ENCODE data around the gene TSPAN5. TPM values are rescaled to one million over a fixed set of nuclear protein-coding genes. Genes with fewer than 3 reads are reported as not detected.

The TSPAN5 gene
- total and polyA plus RNA-seq, 10 donors: 4.6 to 33.6 (median 22.9) TPM

- Histone ChIP-seq H3K9me3 (no peaks in the 10 kb centered on the region), H3K4me3 (no peak overlapping the region), H3K27ac (no peak overlapping the region), H3K4me1 (peaks cover 0 to 20% (median 5%) of the 10 kb centered on the region in 6 donors), H3K27me3 (replicated peaks in 1 of 7) (no peaks in the 10 kb centered on the region), H3K36me3 (no peaks in the 10 kb centered on the region)
- TF ChIP-seq POLR2AphosphoS5 (IDR thresholded peaks at IDR 0.05): no peak
- intact Hi-C loops (cut with DNase I; ENCODE audit: low total_unique reads): no loop called here
- 83 to 96% (median 92%) methylated on average over 7 of the region's 7 CpGs for WGBS, 5 donors
- no peak for DNase-seq
These were observed 90.8 kb downstream of the TSPAN5 start for GRCh38 chr4:98567611-98568010.

- Histone ChIP-seq H3K27ac (peak overlapping the region in 5 of 8 donors; percentile 13 to 58 (median 20)), H3K36me3 (no peaks in the 10 kb centered on the region), H3K27me3 (replicated peaks in 1 of 7) (no peaks in the 10 kb centered on the region), H3K4me1 (peaks cover 0 to 20% (median 5%) of the 10 kb centered on the region in 6 donors), H3K4me3 (no peak overlapping the region), H3K9me3 (no peaks in the 10 kb centered on the region)
- intact Hi-C loops (cut with DNase I; ENCODE audit: low total_unique reads): no loop called here
- DNase-seq: no peak
- 66 to 91% (median 86%) methylated on average over 10 to 11 of the region's 11 CpGs for WGBS, 5 donors
- TF ChIP-seq POLR2A (IDR thresholded peaks at IDR 0.05) (no peak), POLR2AphosphoS5 (IDR thresholded peaks at IDR 0.05) (no peak), CTCF (IDR thresholded peaks at IDR 0.05 in 8 of 11, conservative IDR thresholded peaks at IDR 0.05 in 3 of 11) (no peak)
These were observed 91.9 kb downstream of the TSPAN5 start for GRCh38 chr4:98566361-98567008.

- H3K36me3 ChIP-seq: no peaks in the 10 kb centered on the region
- no peaks in the 10 kb centered on the region for H3K27me3 ChIP-seq (replicated peaks in 1 of 7)
- H3K4me3 ChIP-seq: no peak overlapping the region
- H3K27ac ChIP-seq: peak overlapping the region in 5 of 8 donors; percentile 13 to 58 (median 20)
- H3K4me1 ChIP-seq: peaks cover 0 to 20% (median 5%) of the 10 kb centered on the region in 6 donors
- no peak for TF ChIP-seq CTCF (IDR thresholded peaks at IDR 0.05 in 8 of 11, conservative IDR thresholded peaks at IDR 0.05 in 3 of 11)
- no peak for TF ChIP-seq POLR2AphosphoS5 (IDR thresholded peaks at IDR 0.05)
- TF ChIP-seq POLR2A (IDR thresholded peaks at IDR 0.05): no peak
- intact Hi-C loops (cut with DNase I; ENCODE audit: low total_unique reads): no loop called here
- no peaks in the 10 kb centered on the region for H3K9me3 ChIP-seq
- WGBS, 5 donors: 22 to 38% (median 31%) methylated on average over 5 of the region's 5 CpGs
- DNase-seq: no peak
These were observed 92.6 kb downstream of the TSPAN5 start for GRCh38 chr4:98565681-98566301.

GRCh38 chr4:98564852-98565251, 93.6 kb downstream of the TSPAN5 start:
- no peak for DNase-seq
- intact Hi-C loops (cut with DNase I; ENCODE audit: low total_unique reads): no loop called here
- H3K4me1 ChIP-seq: peaks cover 0 to 20% (median 5%) of the 10 kb centered on the region in 6 donors
- TF ChIP-seq POLR2A (IDR thresholded peaks at IDR 0.05): no peak
- no peak for TF ChIP-seq CTCF (IDR thresholded peaks at IDR 0.05 in 8 of 11, conservative IDR thresholded peaks at IDR 0.05 in 3 of 11)
- TF ChIP-seq POLR2AphosphoS5 (IDR thresholded peaks at IDR 0.05): no peak
- 75 to 84% (median 80%) methylated on average over 3 of the region's 3 CpGs for WGBS, 5 donors
- H3K27ac ChIP-seq: no peak overlapping the region
- no peaks in the 10 kb centered on the region for H3K27me3 ChIP-seq (replicated peaks in 1 of 7)
- no peaks in the 10 kb centered on the region for H3K9me3 ChIP-seq
- H3K36me3 ChIP-seq: no peaks in the 10 kb centered on the region
- H3K4me3 ChIP-seq: no peak overlapping the region
